ENCODE measurements around the gene FCER2. TPM values are rescaled to one million over a fixed set of nuclear protein-coding genes. Genes with fewer than 3 reads are reported as not detected.
A peak's percentile ranks its signal among the peaks of the same experiment; 100 is the strongest.

The FCER2 gene
- total and polyA plus RNA-seq, 9 donors = 0.08 to 1.1 (median 0.38) TPM; not detected in 6

DNA sequence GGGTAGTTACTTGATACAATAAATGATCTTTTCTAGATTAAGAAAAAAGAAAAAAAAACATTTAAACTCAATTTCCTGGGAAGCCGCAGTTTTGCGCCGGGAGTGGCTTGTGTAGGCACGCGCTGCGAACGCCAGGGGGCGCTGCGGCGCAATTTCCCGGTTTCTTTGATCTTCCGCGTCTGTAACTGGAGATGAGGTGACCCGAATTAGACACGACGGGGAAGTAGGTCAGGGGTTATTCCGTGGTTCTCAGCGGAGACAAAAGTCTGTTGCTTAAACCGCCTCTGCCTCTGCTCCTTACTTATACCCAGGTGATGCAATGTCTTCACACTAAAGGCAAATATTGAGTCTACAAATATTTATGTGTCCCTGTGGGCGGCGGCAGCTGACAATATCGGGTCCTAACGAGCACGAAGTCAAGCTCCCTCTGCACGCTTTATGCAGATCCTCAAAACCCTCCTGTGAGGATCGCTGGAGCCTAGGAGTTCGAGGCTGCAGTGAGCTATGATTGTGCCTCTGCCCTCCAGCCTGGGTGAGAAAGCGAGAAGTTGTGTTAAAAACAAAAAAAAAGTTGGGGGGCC lies 49.8 kb downstream of the FCER2 start:
- H3K36me3 ChIP-seq = no peaks in the 10 kb centered on the region
- 3 to 5% (median 5%) methylated on average over 28 of the region's 28 CpGs for WGBS, 3 donors
- no peaks in the 10 kb centered on the region for H3K4me1 ChIP-seq (ENCODE audit: insufficient read depth)
- peak; percentile 60 to 89 (median 81) for DNase-seq
- TF ChIP-seq POLR2A (IDR thresholded peaks at IDR 0.05) = no peak
- TF ChIP-seq EP300 (IDR thresholded peaks at IDR 0.05) = no peak
- TF ChIP-seq, protein P1, sequence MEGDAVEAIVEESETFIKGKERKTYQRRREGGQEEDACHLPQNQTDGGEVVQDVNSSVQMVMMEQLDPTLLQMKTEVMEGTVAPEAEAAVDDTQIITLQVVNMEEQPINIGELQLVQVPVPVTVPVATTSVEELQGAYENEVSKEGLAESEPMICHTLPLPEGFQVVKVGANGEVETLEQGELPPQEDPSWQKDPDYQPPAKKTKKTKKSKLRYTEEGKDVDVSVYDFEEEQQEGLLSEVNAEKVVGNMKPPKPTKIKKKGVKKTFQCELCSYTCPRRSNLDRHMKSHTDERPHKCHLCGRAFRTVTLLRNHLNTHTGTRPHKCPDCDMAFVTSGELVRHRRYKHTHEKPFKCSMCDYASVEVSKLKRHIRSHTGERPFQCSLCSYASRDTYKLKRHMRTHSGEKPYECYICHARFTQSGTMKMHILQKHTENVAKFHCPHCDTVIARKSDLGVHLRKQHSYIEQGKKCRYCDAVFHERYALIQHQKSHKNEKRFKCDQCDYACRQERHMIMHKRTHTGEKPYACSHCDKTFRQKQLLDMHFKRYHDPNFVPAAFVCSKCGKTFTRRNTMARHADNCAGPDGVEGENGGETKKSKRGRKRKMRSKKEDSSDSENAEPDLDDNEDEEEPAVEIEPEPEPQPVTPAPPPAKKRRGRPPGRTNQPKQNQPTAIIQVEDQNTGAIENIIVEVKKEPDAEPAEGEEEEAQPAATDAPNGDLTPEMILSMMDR (IDR thresholded peaks at IDR 0.05) = peak; percentile 82 to 90 (median 84)
- no peak overlapping the region for H3K4me3 ChIP-seq
- intact Hi-C loops (cut with DNase I) = loop anchor here in 1 of 4 donors (5.0 kb wide), 1 partner anchor 150 kb away; no protein-coding TSS in a partner anchor
- H3K9me3 ChIP-seq = no peaks in the 10 kb centered on the region
- H3K27ac ChIP-seq = no peak overlapping the region
- H3K27me3 ChIP-seq = no peaks in the 10 kb centered on the region

DNA sequence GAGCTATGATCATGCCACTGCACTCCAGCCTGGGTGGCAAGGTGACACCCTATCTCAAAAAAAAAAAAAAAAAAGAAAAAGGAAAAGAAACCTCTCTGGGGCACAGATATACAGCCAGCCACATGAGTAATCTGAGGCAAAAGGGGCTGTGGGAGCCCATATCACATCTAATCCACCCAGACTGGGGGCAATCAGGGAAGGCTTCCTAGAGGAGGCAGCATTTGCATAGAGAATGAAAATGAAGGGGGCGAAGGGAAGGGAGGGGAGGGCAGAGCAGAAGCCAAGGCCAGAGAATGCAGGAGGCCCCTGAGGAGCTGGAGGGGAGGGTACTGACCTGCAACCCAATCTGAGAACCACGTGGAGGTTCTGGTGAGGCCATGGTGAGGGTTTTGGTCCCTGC lies 51.8 kb downstream of the FCER2 start:
- TF ChIP-seq EP300 (IDR thresholded peaks at IDR 0.05) = no peak
- TF ChIP-seq, protein P1 (IDR thresholded peaks at IDR 0.05) = no peak
- no peak for TF ChIP-seq POLR2A (IDR thresholded peaks at IDR 0.05)
- 19 to 47% (median 42%) methylated on average over 2 of the region's 2 CpGs for WGBS, 3 donors
- H3K36me3 ChIP-seq = no peaks in the 10 kb centered on the region
- DNase-seq = no peak
- no peaks in the 10 kb centered on the region for H3K27me3 ChIP-seq
- H3K9me3 ChIP-seq = no peaks in the 10 kb centered on the region
- no peaks in the 10 kb centered on the region for H3K4me1 ChIP-seq (ENCODE audit: insufficient read depth)
- no peak overlapping the region for H3K27ac ChIP-seq
- no peak overlapping the region for H3K4me3 ChIP-seq
- intact Hi-C loops (cut with DNase I) = loop anchor here in 1 of 4 donors (5.0 kb wide), 1 partner anchor 152 kb away; no protein-coding TSS in a partner anchor

DNA sequence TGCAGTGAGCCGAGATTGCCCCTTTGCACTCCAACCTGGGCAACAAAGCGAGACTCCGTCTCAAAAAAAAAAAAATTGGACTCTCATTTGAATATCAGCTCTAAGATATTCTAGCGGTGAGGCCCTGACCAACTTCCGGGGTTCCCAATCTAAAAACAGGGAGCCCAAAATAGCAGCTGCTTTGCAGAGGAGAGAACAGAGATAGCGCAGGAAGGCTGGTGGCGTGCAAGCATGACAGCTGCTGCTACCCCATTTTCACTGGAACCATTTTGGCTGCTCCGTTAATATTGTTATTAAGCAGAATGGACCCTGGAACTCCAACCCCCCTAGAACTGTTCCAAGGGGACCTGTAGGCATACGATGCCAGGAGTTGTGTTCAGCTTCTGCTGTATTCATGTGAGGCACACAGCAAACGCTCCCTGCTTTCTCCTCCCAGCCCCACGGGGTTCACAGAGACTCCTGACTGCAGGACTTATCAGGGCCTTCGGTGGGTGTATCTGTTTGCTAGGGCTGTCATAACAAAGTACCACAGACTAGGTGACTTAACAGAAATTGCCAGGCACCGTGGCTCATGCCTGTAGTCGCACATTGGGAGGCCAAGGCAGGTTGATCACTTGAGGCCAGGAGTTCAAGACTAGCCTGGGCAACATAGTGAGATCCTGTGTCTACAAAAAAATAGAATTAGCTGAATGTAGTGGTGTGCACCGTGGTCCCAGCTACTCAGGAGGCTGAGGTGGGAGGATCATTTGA lies 53.5 kb downstream of the FCER2 start:
- no peak for TF ChIP-seq EP300 (IDR thresholded peaks at IDR 0.05)
- TF ChIP-seq POLR2A (IDR thresholded peaks at IDR 0.05) = no peak
- TF ChIP-seq, protein P1 (IDR thresholded peaks at IDR 0.05) = no peak
- no peaks in the 10 kb centered on the region for H3K36me3 ChIP-seq
- H3K27ac ChIP-seq = no peak overlapping the region
- intact Hi-C loops (cut with DNase I) = loop anchor here in 1 of 4 donors (10.0 kb wide), 1 partner anchor 156 kb away; no protein-coding TSS in a partner anchor
- DNase-seq = no peak
- 64 to 85% (median 68%) methylated on average over 15 of the region's 15 CpGs for WGBS, 3 donors
- no peaks in the 10 kb centered on the region for H3K4me1 ChIP-seq (ENCODE audit: insufficient read depth)
- no peaks in the 10 kb centered on the region for H3K9me3 ChIP-seq
- no peaks in the 10 kb centered on the region for H3K27me3 ChIP-seq
- H3K4me3 ChIP-seq = no peak overlapping the region

DNA sequence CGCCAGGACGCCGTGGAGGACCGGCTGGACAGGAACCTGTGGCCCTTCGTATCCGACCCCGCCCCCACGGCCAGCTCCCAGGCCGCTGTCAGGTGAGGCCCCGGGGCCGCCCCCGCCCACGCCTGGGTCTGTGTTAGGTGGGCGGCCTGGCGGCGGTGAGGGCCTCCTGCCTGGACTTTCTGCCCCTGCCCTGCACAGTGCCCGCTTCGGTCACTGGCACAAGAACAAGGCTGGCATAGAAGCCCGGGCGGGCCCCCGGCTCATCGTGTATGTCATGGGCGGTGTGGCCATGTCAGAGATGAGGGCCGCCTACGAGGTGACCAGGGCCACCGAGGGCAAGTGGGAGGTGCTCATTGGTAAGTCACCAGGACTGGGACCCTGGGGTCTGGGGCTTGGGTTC lies 54.8 kb downstream of the FCER2 start:
- 84 to 92% (median 88%) methylated on average over 26 of the region's 26 CpGs for WGBS, 3 donors
- no peaks in the 10 kb centered on the region for H3K36me3 ChIP-seq
- DNase-seq = no peak
- no peak overlapping the region for H3K4me3 ChIP-seq
- TF ChIP-seq EP300 (IDR thresholded peaks at IDR 0.05) = no peak
- TF ChIP-seq, protein P1 (IDR thresholded peaks at IDR 0.05) = no peak
- no peak for TF ChIP-seq POLR2A (IDR thresholded peaks at IDR 0.05)
- no peak overlapping the region for H3K27ac ChIP-seq
- H3K9me3 ChIP-seq = no peaks in the 10 kb centered on the region
- no peaks in the 10 kb centered on the region for H3K4me1 ChIP-seq (ENCODE audit: insufficient read depth)
- intact Hi-C loops (cut with DNase I) = loop anchor here in 1 of 4 donors (10.0 kb wide), 1 partner anchor 158 kb away; no protein-coding TSS in a partner anchor
- H3K27me3 ChIP-seq = no peaks in the 10 kb centered on the region
